ENCODE data around the gene MVP.

The MVP gene

DNA sequence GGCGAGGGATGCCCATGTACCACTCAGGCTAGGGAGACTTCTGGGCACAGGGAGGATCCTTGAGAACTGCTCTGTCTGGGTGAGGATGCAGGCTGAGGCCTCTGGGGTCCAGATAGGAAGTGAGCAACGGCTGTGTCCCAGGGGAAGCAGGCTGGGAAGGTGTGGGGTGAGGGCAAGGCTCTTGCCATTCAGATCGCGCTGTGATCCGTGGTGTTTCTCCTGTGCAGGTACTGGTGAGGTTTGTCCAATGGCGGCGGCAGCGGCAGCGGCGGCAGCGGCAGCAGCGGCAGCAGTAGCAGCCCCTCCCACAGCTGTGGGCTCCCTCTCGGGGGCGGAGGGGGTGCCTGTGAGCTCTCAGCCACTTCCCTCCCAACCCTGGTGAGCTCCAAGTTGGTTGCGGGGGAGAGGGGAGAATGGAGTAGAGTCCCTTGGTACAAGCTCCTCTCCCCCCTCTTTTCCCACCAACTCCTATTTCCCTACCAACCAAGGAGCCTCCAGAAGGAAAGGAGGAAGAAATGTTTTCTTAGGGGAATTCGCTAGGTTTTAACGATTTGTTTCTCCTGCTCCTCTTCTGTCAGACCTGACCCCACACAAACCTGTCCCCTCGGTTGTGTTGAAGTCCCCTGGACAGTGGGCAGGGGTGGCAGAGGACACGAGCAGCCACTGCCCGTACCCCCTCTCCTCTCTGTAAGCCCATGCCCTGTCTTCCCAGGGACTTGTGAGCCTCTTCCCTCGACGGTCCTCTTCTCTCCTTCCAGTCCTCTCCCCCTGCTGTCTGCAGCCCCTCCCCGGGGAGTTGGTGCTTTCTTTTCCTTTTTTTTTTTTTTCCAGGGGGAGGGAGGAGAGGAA lies 10.2 kb upstream of the MVP start (continued):
- TF ChIP-seq ARNTL (CRISPR knock-in tag; IDR thresholded peaks at IDR 0.05; ENCODE audit: borderline replicate concordance, low read depth) (no peak), ZNF70 (CRISPR knock-in tag; IDR thresholded peaks at IDR 0.05) (no peak), ISL1 (CRISPR knock-in tag; IDR thresholded peaks at IDR 0.05) (no peak), ZFP30 (CRISPR knock-in tag; IDR thresholded peaks at IDR 0.05) (no peak), PPARA (CRISPR knock-in tag; IDR thresholded peaks at IDR 0.05; ENCODE audit: borderline replicate concordance) (no peak), BACH2 (CRISPR knock-in tag; IDR thresholded peaks at IDR 0.05; ENCODE audit: borderline replicate concordance) (no peak)
- TF ChIP-seq, protein P1, sequence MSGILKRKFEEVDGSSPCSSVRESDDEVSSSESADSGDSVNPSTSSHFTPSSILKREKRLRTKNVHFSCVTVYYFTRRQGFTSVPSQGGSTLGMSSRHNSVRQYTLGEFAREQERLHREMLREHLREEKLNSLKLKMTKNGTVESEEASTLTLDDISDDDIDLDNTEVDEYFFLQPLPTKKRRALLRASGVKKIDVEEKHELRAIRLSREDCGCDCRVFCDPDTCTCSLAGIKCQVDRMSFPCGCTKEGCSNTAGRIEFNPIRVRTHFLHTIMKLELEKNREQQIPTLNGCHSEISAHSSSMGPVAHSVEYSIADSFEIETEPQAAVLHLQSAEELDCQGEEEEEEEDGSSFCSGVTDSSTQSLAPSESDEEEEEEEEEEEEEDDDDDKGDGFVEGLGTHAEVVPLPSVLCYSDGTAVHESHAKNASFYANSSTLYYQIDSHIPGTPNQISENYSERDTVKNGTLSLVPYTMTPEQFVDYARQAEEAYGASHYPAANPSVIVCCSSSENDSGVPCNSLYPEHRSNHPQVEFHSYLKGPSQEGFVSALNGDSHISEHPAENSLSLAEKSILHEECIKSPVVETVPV (CRISPR knock-in tag; IDR thresholded peaks at IDR 0.05): no peak

DNA sequence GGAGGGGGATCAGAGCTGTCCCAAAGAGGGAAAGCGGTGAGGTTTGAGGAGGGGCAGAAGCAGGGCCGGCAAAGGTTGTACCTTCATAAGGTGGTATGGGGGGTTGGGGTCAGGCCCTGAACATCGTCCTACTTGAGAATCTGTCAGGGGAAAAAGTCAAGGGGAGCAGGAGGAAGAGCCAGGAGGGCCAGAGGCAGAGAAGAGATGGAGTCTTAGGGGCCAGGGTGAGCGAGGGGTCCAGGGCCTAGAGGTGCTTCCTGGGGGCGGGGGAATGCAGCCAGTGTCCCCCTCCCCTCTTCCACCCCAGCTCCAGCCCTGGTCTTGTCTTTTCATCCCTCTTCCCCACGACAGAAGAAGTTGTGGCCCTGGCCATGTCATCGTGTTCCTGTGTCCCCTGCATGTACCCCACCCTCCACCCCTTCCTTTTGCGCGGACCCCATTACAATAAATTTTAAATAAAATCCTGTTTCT lies 9.5 kb upstream of the MVP start:
- TF ChIP-seq TOX (CRISPR knock-in tag; IDR thresholded peaks at IDR 0.05; ENCODE audit: borderline replicate concordance) (no peak), ISL1 (CRISPR knock-in tag; IDR thresholded peaks at IDR 0.05) (no peak), ZNF70 (CRISPR knock-in tag; IDR thresholded peaks at IDR 0.05) (no peak), ARNTL (CRISPR knock-in tag; IDR thresholded peaks at IDR 0.05; ENCODE audit: borderline replicate concordance, low read depth) (no peak)
- TF ChIP-seq, protein P2, sequence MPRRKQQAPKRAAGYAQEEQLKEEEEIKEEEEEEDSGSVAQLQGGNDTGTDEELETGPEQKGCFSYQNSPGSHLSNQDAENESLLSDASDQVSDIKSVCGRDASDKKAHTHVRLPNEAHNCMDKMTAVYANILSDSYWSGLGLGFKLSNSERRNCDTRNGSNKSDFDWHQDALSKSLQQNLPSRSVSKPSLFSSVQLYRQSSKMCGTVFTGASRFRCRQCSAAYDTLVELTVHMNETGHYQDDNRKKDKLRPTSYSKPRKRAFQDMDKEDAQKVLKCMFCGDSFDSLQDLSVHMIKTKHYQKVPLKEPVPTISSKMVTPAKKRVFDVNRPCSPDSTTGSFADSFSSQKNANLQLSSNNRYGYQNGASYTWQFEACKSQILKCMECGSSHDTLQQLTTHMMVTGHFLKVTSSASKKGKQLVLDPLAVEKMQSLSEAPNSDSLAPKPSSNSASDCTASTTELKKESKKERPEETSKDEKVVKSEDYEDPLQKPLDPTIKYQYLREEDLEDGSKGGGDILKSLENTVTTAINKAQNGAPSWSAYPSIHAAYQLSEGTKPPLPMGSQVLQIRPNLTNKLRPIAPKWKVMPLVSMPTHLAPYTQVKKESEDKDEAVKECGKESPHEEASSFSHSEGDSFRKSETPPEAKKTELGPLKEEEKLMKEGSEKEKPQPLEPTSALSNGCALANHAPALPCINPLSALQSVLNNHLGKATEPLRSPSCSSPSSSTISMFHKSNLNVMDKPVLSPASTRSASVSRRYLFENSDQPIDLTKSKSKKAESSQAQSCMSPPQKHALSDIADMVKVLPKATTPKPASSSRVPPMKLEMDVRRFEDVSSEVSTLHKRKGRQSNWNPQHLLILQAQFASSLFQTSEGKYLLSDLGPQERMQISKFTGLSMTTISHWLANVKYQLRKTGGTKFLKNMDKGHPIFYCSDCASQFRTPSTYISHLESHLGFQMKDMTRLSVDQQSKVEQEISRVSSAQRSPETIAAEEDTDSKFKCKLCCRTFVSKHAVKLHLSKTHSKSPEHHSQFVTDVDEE (CRISPR knock-in tag; IDR thresholded peaks at IDR 0.05): no peak
- no peak for ATAC-seq

DNA sequence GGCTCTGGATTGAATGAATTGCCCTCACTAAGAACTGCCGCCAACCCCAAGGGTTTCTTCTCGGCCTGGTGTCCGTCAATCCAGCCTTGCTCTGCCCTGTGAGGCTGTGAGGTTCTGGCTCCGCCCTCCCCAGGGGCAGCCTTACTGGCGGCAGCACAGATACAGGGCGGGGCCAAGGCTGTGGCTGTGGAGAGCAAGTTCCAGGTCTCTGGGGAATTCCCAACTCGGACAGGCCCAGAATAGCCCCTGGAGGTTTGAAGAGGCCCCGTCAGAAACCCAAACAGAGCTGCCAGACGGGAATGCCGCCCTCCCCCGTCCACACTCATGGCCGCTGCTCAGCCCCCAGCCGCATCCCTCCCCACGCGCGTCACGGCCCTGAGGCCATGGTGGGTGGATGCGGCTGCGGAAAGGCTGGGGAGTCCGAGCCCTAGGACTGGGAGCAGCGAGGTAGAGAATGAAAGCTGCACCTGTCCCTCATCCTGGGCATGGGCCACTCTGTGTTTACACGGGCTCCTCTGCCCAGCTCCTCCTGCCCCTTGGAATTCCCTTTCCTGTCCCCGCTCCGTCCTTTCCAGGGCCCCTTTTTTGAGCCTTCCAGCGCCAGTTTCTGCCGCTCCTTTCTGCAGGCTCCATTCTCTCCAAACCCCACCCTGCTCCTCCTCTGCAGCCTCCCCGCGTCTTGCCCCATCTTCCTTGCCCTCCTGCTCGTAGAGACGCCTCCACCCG lies 8.9 kb upstream of the MVP start:
- peak; percentile 82 for ATAC-seq
- TF ChIP-seq CSDC2 (CRISPR knock-in tag; IDR thresholded peaks at IDR 0.05): no peak
- TF ChIP-seq OSR1 (CRISPR knock-in tag; IDR thresholded peaks at IDR 0.05): no peak
- TF ChIP-seq, protein P2 (CRISPR knock-in tag; IDR thresholded peaks at IDR 0.05): peak; percentile 39; the same call in 1 of the 2 replicates

DNA sequence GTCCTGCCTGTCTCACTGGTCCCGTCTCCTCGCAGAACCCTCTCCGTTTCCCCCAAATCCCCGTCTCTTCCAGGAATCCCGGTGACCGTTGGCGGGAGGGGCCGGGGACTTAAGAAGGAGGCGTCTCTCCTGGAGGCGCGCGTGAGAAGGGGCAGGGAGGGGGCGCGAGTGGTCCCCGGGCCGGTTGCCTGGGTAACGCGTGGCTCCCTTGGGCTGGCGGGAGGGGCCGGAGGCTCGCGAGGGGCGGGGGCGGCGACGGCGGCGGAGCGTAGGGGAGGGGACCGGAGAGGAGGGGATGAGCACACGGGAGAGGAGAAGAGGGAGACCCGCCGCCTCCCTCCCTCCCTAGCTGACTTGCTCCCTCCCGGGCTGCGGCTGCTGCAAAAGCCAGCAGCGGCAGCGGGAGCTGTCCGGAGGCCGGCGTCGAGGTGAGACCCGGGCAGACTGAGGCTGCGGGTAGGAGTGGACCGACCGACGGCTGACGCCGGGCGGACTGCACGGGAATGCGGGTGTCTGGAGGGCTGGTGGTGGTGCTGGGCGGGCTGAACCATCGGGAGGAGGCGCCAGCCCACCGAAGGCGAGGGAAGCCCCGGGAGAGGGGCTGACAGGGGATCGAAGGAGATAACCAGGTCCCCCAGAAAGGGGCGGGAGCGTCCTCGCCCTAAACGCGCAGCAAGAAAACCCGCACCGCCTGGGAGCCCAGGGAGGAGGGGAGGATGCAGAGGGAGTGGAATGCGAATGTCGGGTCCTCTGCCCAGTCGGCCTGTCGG lies 8.2 kb upstream of the MVP start, which contains the start of gene PRRT2:
TSS of gene PRRT2 (plus strand) at position 298 of the 770 bp plus-strand sequence. CDS start 862 bp downstream, outside the sequence.
- TF ChIP-seq PPARA (CRISPR knock-in tag; IDR thresholded peaks at IDR 0.05; ENCODE audit: borderline replicate concordance) (no peak), ISL1 (CRISPR knock-in tag; IDR thresholded peaks at IDR 0.05) (no peak), ZNF70 (CRISPR knock-in tag; IDR thresholded peaks at IDR 0.05) (no peak), BACH2 (CRISPR knock-in tag; IDR thresholded peaks at IDR 0.05; ENCODE audit: borderline replicate concordance) (no peak), RARB (CRISPR knock-in tag; IDR thresholded peaks at IDR 0.05) (no peak), GLIS3 (CRISPR knock-in tag; IDR thresholded peaks at IDR 0.05) (no peak), ARNTL (CRISPR knock-in tag; IDR thresholded peaks at IDR 0.05; ENCODE audit: borderline replicate concordance, low read depth) (no peak), ESRRG (CRISPR knock-in tag; IDR thresholded peaks at IDR 0.05) (no peak), ZC3H10 (CRISPR knock-in tag; IDR thresholded peaks at IDR 0.05) (no peak), ZFP30 (CRISPR knock-in tag; IDR thresholded peaks at IDR 0.05) (no peak), ZNF565 (CRISPR knock-in tag; conservative IDR thresholded peaks at IDR 0.05; ENCODE audit: low read depth) (no peak), TCF4 (CRISPR knock-in tag; IDR thresholded peaks at IDR 0.05; ENCODE audit: borderline replicate concordance) (no peak)
- TF ChIP-seq, protein P3, sequence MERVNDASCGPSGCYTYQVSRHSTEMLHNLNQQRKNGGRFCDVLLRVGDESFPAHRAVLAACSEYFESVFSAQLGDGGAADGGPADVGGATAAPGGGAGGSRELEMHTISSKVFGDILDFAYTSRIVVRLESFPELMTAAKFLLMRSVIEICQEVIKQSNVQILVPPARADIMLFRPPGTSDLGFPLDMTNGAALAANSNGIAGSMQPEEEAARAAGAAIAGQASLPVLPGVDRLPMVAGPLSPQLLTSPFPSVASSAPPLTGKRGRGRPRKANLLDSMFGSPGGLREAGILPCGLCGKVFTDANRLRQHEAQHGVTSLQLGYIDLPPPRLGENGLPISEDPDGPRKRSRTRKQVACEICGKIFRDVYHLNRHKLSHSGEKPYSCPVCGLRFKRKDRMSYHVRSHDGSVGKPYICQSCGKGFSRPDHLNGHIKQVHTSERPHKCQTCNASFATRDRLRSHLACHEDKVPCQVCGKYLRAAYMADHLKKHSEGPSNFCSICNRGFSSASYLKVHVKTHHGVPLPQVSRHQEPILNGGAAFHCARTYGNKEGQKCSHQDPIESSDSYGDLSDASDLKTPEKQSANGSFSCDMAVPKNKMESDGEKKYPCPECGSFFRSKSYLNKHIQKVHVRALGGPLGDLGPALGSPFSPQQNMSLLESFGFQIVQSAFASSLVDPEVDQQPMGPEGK (CRISPR knock-in tag; IDR thresholded peaks at IDR 0.05; ENCODE audit: borderline replicate concordance): no peak
- TF ChIP-seq, protein P2 (CRISPR knock-in tag; IDR thresholded peaks at IDR 0.05): no peak
- peak; percentile 15 for ATAC-seq

Data from SK-N-SH treated with all-trans-retinoic acid at 6 μM for 48 hours (cell line).